Measurements from ENCODE around the gene LSMEM2.
"Not testable (repeated sequence)": the region's sequence is repeated elsewhere in the genome, so short reads cannot be mapped to it uniquely, and the experiment has no call there.

Gene LSMEM2

DNA sequence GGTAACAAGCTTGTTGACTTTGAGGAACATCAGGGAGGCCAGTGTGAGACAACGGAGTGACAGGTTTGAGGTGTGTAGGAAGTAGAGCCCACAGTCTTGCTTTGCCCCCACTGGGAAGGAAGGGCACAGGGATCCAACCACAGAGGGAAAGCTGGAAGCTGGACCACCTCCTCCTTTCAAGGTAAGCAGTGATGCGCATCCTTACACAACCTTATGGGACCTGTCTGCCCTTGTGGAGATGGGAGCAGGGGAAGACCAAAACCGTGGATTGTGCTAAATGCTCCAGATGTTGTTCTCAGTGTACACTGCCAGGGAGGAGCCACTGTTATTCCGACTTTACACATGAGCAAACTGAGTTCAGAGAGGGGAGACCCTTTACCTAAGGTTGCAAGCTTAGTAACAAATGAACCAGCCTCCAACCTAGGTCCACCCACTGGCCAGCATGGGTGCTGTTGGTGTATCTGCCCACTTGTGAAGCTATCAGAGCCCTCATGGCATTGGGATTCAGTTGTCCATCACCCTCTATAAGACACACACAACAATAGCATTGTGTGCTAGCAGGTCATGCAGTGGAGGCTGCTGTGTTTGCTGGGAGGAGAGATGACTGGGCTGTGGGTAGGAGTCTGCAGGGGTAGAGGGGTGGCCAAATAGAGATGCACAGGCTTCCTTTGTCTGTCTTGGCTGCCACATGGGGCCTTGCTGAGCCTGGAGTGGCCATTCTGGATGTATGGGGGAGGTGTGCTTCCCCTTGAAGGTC is 586 bp upstream of the LSMEM2 start:
- DNase-seq (ENCODE audit: low read depth) = no peak

DNA sequence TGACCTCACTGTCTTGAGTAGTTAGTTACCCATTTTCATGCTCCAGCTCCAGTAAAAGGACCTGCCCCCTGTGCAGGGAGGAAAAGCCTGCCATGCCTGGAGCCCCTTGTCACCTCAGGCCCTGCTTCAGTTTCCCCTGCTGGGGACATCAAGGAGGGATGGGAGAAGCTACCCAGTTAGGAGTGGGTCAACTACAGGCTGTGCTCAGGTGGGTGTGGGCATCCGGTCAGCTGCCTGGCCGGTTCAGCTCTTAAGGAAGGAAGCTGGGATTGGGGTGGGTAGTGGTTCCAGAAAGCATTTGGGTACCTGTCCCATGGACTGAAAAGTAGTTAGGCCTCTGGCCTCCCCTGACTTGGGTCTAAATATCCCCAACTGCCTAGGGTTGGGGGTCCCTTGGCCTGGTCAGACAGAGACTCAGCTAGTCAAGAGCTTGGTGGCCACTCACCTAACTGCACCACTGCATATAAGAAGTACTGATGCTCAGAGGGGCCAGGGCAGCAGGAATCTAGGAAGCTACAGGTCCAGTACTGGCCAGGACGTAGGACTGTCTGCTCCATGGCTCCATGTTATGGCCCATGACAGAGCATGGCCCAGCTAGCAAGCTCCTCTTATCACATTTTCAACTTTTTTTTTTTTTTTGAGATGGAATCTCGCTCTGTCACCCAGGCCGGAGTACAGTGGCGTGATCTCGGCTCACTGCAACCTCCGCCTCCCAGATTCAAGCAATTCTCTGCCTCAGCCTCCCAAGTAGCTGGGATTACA is 549 bp downstream of the LSMEM2 start:
- no peak for DNase-seq (ENCODE audit: low read depth)

DNA sequence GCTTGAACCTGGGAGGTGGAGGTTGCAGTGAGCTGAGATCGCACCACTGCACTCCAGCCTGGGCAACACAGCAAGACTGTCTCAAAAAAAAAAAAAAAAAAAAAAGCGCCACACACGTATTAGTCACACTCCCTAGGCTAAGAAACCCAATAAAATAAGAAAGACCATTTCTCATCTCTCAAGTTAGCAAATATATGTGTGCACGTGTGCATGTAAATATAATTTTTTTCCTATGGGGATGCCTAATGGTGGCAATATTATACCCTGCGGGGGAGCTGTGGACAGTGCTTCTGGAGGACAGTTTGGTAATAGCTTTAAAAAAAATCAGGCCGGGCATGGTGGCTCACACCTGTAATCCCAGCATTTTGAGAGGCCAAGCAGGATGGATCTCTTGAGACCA is 5.2 kb downstream of the LSMEM2 start:
- not testable (repeated sequence) for DNase-seq (ENCODE audit: low read depth)

DNA sequence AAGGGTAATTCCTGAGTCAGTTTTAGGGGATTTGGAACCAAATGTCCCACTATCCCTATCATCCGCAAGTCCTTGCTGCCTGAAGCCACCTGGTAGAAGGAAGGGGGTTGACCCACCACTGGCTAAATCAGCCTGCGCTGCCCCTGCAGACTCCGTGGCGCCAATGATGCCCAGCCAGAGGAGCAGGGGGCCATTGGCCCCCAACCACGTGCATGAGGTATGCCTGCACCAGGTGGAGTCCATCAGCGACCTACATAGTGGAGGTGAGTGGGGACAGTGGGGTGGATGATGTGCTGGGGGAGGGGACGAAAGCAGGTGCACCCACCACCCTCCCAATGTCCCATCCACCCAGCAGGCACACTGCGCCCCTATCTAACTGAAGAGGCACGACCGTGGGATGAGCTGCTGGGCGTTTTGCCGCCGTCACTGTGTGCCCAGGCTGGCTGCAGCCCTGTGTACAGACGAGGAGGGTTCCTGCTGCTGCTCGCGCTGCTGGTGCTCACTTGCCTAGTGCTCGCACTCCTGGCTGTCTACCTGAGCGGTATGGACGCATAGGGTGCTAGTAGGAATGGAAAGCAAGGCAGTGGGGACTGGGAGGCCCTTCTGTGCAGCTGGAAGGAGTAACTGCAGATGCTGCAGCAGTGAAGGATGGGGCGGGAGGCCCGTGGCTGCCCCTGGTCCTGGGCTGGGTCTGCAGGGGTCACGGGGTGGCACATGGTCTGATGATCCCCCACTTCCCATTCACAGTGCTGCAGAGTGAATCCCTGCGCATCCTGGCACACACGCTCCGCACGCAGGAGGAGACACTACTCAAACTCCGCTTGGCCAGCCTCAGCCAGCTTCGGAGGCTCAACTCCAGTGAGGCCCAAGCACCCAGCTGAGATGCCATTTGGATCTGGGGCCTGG is 7.7 kb downstream of the LSMEM2 start:
- no peak for DNase-seq (ENCODE audit: low read depth)

DNA sequence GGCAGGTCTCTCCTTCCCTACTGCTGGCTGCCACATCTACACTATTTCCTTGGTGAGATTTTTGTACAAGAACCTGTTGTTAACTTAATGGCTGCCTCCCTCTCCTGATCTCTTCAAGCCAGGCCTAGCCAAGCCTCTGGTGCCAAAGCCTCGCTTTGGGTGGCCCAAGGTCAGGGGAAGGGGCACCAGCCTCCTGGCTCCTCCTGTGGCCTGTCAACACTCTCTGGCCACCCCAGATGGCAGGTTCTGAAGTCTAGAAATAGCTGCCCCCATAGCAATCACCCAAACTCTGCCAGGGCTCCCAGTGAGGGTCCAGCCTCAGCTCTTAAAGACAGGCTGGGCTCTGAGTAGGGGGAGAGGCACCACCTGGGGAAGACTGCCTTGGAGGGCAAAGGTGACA is 8.4 kb downstream of the LSMEM2 start:
- no peak for DNase-seq (ENCODE audit: low read depth)

DNA sequence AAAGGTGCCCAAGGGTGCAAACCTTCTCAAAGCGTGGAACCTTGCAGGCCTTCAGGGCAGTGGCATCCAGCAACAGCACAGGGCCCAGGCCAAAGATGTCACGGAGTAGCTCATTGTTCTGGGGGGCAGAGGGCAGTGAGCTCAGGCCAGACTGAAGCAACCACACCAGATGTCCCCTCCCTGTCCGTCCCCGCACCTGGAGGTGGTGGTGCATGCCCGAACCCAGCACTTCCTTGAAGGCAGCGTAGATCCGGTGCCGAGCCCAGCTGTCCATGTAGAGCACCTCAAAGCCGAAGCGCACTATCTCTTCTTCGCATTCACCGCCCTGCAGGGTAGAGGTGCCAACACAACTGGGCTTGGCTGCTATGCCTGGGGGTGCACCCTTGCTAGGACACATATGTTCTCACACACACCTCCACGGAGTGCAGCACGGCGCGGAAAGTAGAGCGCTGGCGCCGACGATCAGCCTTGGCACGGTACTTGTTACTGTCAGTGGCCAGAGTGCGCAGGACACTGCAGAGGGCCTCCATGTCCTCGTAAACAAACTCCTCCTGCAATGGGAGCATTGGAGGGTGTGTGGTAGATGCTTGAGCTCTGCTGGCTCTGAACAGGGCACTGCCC is 9.6 kb downstream of the LSMEM2 start:
- no peak for DNase-seq (ENCODE audit: low read depth)

DNA sequence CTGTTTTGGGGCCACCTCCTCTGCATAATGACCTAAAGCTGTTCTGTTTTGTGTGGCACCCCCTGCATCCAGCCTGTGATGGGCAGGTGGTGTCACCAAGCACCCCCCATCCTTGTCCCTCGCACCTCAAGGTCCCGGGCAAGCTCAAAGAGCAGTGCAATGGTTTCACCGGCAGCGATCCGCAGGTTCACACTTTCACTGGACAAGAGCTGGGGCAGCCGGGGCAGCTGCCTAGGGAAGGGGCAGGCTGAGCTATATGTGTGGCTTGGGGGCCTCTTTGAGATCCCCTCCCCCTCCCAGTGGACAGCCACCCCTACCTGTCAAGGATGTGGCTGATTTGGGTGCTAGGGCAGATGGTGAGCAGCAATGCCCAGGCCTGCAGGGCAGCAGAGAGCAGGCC is 10.2 kb downstream of the LSMEM2 start:
- DNase-seq (ENCODE audit: low read depth) = no peak

DNA sequence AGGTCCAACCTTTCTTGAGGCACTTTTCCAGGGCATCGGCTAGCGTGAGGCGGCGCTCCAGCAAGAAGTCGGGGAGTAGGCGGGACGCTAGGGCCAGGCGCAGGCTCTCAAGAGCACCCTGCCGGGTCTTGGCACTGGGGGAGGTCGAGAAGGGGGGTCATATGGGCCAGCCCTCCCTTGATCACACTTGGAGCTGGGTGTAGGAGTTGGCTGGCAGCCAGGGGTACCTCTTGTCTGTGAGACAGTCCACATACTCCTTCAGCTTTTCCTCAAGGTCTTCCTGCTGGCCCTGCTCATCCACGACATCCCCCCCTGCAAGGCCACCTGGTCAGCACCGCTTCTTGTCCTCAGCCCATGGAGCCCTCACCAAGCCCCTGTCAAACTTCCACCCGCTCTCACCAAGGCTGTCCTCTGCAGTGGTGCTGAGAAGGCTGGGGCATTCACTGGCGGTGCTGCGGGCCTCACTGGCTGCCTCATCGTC is 11.3 kb downstream of the LSMEM2 start:
- DNase-seq (ENCODE audit: low read depth) = no peak

DNA sequence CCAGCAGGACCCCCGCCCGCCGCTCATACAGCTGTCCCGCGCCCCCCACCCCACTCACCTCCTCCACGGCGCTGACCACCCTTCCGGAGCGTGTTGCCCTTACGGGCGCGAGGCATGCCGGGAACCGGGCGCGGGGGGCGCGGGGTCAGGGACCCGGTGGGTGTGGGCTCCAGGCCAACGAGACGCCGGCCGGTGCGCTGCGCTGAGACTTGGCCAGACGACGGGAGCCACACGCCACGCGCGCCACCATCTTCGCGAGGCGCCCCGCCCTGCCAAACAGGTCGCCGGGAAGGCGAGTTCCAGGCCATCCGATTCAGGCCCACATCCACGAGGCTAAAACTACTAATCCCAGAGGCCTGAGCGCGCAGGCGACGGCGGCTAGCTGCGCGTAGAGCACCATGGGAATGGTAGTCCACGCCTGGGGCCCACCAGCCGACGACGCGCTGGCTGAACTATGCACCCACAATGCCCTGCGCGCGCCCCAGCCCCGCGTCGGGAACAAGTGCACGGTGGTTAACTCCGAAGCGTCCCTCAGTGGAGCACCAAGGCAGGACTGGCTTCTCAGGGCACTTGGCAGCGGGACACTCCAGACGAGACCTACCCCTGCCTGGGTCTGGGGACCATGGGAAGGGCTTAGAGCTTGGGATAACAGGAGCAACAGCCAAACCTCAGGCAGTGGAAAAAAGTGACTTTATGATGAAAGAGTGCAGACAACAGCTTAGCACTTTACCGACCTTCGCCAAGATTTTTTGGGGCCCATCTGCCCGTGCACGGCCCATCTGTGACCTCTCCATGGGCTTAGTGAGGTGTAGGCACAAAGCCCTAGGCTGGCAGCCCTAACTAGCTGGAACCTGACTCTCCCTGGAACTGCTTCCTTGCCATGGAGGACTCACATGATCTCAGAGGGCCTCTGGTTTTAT is 13.5 kb downstream of the LSMEM2 start, which contains the start of gene IFRD2:
TSS of gene IFRD2 (minus strand) at position 271 of the 920 bp plus-strand sequence. CDS start at position 116, 155 bp downstream.
- peak; percentile 85 for DNase-seq (ENCODE audit: low read depth)

DNA sequence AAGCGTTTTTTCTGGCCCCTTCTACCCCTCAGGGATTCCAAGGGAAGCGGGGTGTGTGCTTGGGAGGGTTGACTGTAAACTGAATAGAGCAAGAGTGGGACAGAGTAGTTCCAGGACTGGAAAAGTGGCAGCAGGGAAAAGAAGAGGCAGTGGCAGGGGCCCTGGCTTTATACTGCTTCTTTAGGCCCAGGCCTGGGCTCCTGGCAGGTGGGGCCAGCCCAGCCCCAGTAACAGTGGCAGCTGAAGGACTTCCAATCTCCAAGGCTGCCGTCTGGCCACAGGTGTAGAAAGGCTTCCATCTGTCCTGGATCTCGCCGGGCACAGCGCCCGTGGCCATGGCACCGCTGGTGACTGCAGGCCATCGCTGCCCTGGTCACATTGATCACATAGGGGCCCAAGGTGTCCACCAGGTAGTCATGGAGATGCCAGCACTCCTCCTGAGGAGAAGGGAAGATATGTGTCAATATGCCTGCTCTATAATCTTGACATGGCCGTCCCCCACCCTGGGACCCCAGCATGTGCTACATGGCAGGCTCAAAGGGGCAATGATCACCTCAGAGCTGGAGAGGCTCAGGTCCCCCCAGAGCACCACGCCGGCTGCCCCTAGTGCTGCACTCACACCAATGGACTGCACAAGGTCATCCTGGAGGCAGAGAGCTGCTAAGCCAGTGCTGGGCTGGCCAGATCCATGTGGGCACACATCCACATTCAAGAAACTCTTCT is 14.4 kb downstream of the LSMEM2 start:
- DNase-seq (ENCODE audit: low read depth) = no peak

DNA sequence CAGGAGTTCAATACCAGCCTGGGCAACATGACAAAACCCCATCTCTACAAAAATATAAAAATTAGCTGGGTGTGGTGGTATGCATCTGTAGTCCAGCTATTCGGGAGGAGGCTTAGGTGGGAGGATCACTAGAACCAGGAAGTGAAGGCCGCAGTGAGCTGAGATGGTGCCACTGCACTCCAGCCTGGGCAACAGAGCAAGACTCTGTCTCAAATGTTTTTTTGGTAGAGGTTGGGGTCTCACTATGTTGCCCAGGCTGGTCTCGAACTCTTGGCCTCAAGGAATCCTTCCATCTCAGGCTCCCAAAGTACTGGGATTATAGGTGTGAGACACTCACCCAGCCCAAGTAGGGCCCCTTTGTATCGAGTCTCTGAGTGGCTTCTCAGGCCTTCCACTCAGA is 15.2 kb downstream of the LSMEM2 start:
- DNase-seq (ENCODE audit: low read depth) = no peak

DNA sequence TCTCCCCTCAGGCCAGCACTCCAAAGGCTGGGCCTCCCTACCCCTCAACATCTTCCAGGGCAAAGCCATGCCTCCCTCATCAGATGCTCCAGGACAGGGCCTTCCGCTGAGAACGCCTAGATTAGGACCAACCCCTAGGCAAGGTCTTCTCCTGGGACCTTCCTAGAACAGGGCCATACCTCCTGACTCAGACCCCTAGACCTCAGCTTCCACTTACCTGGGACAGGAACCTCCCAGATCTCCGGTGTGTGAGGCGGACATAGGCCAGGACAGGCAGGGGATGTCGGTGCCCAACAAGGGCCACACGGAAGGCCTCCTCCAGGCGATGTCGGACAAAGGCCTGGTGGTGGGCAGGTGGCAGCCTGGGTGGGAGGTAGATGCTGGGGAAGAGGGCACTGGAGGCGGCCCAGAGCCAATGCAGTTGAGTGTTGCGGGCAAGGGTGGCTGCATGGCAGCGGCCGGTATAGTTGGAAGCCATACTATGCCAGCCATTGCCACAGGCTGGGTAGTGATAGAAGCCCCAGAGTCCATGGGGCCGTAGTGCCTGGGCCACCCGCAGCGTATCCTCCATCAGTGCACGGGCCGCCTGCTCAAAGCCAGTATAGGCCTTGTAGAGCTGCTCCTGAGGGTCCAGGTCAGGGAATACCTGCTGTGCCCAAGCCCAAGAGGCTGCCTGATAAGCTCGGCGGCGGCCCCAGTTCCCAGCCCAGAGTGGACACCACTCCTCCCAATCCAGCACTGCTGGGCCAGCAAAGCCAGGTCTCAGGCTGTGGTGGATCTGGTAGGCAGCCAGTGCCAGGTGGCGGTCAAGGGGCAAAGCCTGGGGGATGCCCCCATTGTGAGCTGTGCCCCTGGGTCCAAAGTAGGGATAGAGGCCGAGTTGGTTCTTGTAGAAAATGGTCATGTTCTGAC is 15.9 kb downstream of the LSMEM2 start:
- no peak for DNase-seq (ENCODE audit: low read depth)

DNA sequence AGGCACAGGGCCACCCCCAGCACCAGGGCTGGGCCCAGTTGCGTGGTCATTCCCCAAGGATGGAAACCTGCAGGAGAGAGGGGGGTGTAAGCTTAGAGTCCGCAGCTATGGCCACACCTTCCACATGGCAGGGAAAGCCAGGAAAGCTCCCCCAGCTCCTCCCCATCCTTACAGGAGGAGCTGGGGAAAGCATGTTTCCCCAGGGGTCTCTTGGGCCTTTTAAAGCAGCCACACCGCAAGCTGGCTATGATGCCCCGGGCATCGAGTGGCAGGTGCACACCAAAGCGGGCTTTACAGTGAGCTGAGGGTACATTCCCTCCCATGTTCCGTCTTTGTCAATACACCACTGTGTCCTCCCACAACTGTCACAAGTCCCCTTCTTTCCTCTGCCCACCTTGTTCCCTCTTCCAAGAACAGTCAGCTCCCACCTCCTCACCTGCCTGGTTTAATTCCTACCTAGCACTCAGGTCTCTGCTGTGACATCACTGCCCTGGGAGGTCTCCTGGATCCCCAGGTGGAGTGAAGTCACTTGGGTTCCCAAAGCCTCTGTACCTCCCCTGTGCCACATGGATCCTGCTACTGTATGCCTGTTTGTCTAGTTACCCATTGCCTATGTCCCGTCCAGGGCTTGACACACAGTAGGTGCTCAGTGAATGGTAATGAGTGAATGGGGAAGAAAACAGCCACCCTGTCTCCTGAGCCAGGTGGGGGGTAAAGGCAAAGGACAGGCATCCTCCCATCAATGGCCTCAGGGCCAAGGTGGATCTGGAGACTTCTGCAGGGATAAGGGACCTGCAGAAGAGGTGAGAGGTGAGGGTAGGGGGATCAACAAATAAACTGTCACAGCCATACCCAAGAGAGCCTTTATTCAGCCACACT is 16.9 kb downstream of the LSMEM2 start:
- no peak for DNase-seq (ENCODE audit: low read depth)

DNA sequence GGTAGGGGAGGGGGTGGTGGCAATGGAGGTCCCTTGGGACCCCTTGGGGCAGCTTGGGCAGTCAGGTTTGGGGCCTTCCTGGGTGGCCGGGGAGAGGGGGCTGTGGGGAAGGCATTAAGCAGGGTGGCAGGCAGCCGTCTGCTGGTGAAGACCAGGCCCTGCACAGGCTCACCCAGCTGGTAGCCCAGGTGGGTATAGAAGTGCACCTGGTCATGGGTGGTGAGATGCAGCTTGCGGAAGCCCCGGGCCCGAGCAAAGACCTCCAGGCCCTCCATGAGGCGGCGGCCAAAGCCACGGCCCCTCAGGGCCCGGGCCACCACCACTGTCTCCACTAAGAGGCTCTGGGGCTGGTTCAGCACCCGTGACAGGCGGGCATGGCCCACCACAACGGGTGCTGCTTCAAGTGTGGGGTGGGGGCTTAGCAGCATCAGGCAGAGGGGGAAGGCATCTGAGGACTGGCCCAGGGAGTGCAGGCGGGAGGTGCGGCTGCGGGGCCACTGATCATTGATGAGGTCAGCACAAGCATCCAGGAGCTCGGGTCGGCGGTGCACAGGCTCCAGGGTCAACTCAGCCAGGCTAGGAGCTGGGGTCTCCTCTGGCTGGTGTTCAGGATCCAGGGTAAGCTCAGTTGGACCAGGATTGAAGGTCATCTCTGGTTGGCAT is 18.0 kb downstream of the LSMEM2 start:
- no peak for DNase-seq (ENCODE audit: low read depth)

DNA sequence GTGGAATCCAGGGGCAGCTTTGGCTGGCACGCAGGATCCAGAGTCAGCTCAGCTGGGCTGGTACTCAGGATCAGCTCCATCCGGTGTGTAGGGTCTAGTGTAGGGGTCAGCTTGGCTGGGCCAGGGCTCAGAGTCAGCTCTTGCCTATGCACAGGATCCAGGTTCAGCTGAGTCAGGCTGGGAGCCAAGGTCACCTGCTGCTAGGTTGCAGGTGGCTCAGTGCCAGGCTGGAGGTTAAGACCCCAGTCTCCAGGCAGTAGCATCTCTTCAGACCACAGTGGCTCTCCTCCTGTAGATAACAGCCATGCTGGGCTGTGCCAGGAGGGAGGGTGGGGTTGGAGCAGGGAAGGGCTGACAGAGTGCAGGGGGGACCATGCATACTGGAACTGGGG is 18.5 kb downstream of the LSMEM2 start:
- DNase-seq (ENCODE audit: low read depth) = no peak

DNA sequence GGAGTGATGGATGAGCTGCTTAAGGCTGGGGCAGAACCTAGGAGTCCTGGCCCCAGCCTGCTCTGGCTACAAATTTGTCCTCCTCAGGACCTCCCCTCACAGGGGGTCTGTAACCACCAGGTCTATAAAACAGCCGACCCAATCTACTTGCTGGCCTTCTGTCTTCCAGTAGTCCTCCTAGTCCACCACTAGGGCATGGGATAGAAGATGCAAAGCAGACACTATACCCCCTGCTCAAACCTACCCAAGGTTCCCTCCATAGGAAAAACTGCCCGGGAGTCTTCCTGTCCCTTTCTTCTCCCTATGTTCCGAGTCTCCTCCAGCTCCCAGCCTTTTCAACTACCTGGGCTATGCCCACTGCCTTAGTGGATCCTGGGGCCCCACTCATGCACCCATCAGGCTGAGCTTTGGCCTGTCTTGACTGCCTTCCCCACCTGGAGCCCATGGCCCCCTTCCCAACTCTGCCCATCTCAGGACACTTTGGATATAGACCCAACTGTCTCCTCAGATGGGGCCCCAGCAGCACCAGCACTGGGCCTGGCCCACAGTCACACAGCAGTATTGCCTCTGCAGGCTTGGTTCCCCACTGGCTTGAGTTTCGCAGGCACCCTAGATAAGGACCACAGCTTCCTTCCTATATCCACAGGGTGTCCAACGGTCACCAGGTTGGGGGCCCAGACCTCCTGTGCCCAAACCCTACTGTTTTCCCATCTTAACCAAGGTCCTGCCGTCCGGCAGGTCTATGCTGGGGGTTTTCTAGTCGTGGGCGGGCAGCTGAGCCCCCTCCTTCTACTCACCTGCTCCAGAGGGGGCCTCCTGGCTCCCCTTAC is 19.2 kb downstream of the LSMEM2 start:
- DNase-seq (ENCODE audit: low read depth) = no peak

All from stimulated activated CD8-positive, alpha-beta memory T cell treated with anti-CD3 and anti-CD28 coated beads, Interleukin-15, amount 100 ng/mL, for 1 hour (primary cell).